K562 (cell line): ENCODE measurements around the gene BANF2. TPM values are rescaled to one million over a fixed set of nuclear protein-coding genes. Genes with fewer than 3 reads are reported as not detected.
A peak's percentile ranks its signal among the peaks of the same experiment; 100 is the strongest.

ENCODE experiments used
- ATAC-seq: fragments of 200-7000 bp; cut with Tn5 transposase; 3 replicates; pipeline ENCODE4 v1.9.1; 2020; ENCODE audit warnings: moderate library complexity
- BruUV-seq: library from RNA; stranded (reverse); fragments of 400-500 nt; replicated peaks from 2 replicates; lab custom pipeline; 2021; lab: Mats Ljungman, UMichigan
- CTCF ChIA-PET: fragments of 300-600 bp; formaldehyde crosslinking; extraction: SDS; loops from one replicate; lab custom pipeline; 2021; ENCODE audit warnings: low intra/inter-chr PET ratio; lab: Yijun Ruan, JAX
- POLR2A ChIA-PET: fragments of 300-600, 350-650 bp; sonication (Branson Sonifier 250); formaldehyde crosslinking; extraction: SDS; loops from one replicate; lab custom pipeline; 2021; ENCODE audit warnings: antibody characterized with exemption, inconsistent platforms; lab: Yijun Ruan, JAX
- DNase-seq, 4 experiments: peaks; one replicate each; pipeline versions ENCODE4 v3.0.0 to v3.0.0-alpha.2; 2011 to 2018; ENCODE audit warnings: low spot score in 3 of 4, mixed read lengths in 3 of 4; ENCODE audit errors: extremely low read depth in 1 of 4
- FAIRE-seq: peaks from 2 replicates; lab custom pipeline; 2011; peaks lifted over from hg19 to GRCh38; lab: Jason Lieb, UNC
- H2AFZ ChIP-seq: 2 replicates; pipeline ENCODE4 v1.6.0; 2011; ENCODE audit warnings: low read depth, low read length, control low read depth, inconsistent platforms
- H3K27ac ChIP-seq: fragments of 200-600 bp; 3 replicates; pipeline ENCODE4 v1.8.0; 2011; ENCODE audit warnings: low read depth, mild to moderate bottlenecking, control low read depth, inconsistent platforms, low read length, moderate library complexity, mixed read lengths; ENCODE audit errors: extremely low read depth
- H3K27me3 ChIP-seq, 2 experiments: fragments of 300-600 bp in 1 of 2; 2 replicates in 1 of 2; 3 replicates in 1 of 2; pipeline versions ENCODE4 v1.6.0 to v1.8.0; 2011; ENCODE audit warnings: inconsistent platforms in 2 of 2, low read length in 2 of 2, mild to moderate bottlenecking in 1 of 2, mixed read lengths in 1 of 2, moderate library complexity in 1 of 2; ENCODE audit not compliant: control insufficient read depth in 2 of 2, insufficient read depth in 2 of 2
- H3K36me3 ChIP-seq: fragments of 300-600 bp; 3 replicates; pipeline ENCODE4 v1.8.0; 2011; ENCODE audit warnings: mild to moderate bottlenecking, low read length, inconsistent platforms; ENCODE audit not compliant: control insufficient read depth, insufficient read depth
- H3K4me1 ChIP-seq, 2 experiments: fragments of 200-600 bp in 1 of 2; replicated peaks in 1 of 2; 2 replicates in 1 of 2; 3 replicates in 1 of 2; pipeline versions ENCODE4 v1.5.1 to v1.8.0; 2011; ENCODE audit warnings: inconsistent platforms in 2 of 2, low read length in 2 of 2, mild to moderate bottlenecking in 1 of 2, mixed read lengths in 1 of 2, moderate library complexity in 1 of 2; ENCODE audit not compliant: control insufficient read depth in 2 of 2, insufficient read depth in 2 of 2
- H3K4me2 ChIP-seq: 2 replicates; pipeline ENCODE4 v1.6.1; 2011; ENCODE audit warnings: low read length, control low read depth, inconsistent platforms, mixed read lengths; ENCODE audit not compliant: insufficient read depth
- H3K4me3 ChIP-seq: fragments of 200-600 bp; sonication (generic), shearing (Covaris generic); 2 replicates; pipeline ENCODE4 v1.5.1; 2016; ENCODE audit warnings: control low read depth, inconsistent platforms
- H3K79me2 ChIP-seq: fragments of 200-600 bp; 3 replicates; pipeline ENCODE4 v1.8.0; 2011; ENCODE audit warnings: low read length, inconsistent platforms; ENCODE audit not compliant: control insufficient read depth, insufficient read depth
- H3K9ac ChIP-seq, 2 experiments: 2 replicates each; pipeline versions ENCODE4 v1.6.0 to v1.6.1; 2011; ENCODE audit warnings: low read depth in 2 of 2, low read length in 2 of 2, control low read depth in 1 of 2, inconsistent platforms in 1 of 2, mild to moderate bottlenecking in 1 of 2, mixed read lengths in 1 of 2; ENCODE audit not compliant: insufficient read depth in 1 of 2
- H3K9me1 ChIP-seq: one replicate; pipeline ENCODE4 v1.6.0; 2011; ENCODE audit warnings: inconsistent platforms, mild to moderate bottlenecking, low read length, moderate library complexity; ENCODE audit not compliant: control insufficient read depth, insufficient read depth
- H3K9me3 ChIP-seq: replicated peaks from 2 replicates; pipeline ENCODE4 v1.5.1; 2011; ENCODE audit warnings: low read depth, low read length, inconsistent platforms; ENCODE audit not compliant: control insufficient read depth, insufficient read depth
- H4K20me1 ChIP-seq: replicated peaks from 2 replicates; pipeline ENCODE4 v1.6.1; 2011; ENCODE audit warnings: low read length, inconsistent platforms, mixed read lengths; ENCODE audit not compliant: control insufficient read depth, insufficient read depth
- CBFA2T2 ChIP-seq: fragments of 450-650 bp; conservative IDR thresholded peaks from 2 replicates; pipeline ENCODE4 v1.6.1; 2017; ENCODE audit warnings: mild to moderate bottlenecking
- CBFA2T3 ChIP-seq: fragments of 450-650 bp; IDR thresholded peaks from 2 replicates; pipeline ENCODE4 v1.6.1; 2017
- GTF2B ChIP-seq: IDR thresholded peaks from 2 replicates; pipeline ENCODE4 v1.6.1; 2011; ENCODE audit not compliant: insufficient read length; ENCODE audit errors: extremely low read depth
- NR2C1 ChIP-seq, 2 experiments: fragments of 450-650 bp; IDR thresholded peaks; 2 replicates each; pipeline ENCODE4 v1.6.1; 2017; ENCODE audit warnings: mild to moderate bottlenecking in 2 of 2, antibody characterized with exemption in 1 of 2, inconsistent platforms in 1 of 2, missing compliant biosample characterization in 1 of 2, missing genetic modification characterization in 1 of 2
- SFPQ ChIP-seq: fragments of 200-400 bp; formaldehyde crosslinking; IDR thresholded peaks from 2 replicates; pipeline ENCODE4 v1.6.1; 2017; ENCODE audit warnings: mild to moderate bottlenecking, low read depth, low read length, moderate library complexity
- SMARCA4 ChIP-seq: fragments of 450-650 bp; IDR thresholded peaks from 2 replicates; pipeline ENCODE4 v1.6.1; 2016
- ZNF589 ChIP-seq: fragments of 200-800 bp; sonication (Bioruptor generic); IDR thresholded peaks from 2 replicates; pipeline ENCODE4 v1.6.1; 2016; ENCODE audit warnings: low read depth, missing genetic modification characterization, missing compliant biosample characterization
- WGBS: fragments of 100-300 bp; shearing (Covaris generic); methylation state at CpG from one replicate; pipeline ENCODE4 v1.1.6; 2016; ENCODE audit warnings: low coverage, mixed read lengths; ENCODE audit not compliant: insufficient coverage; ENCODE audit errors: missing lambda C conversion rate; 5-methylcytosine and 5-hydroxymethylcytosine counted together
- in situ Hi-C: fragments of 300-500 bp; cut with MboI; formaldehyde crosslinking; loops from 4 replicates; pipeline ENCODE4 v1.15.0; 2018; ENCODE audit warnings: inconsistent platforms, mixed read lengths
- intact Hi-C: fragments of 100-400 bp; cut with micrococcal nuclease; formaldehyde crosslinking; loops from 2 replicates; pipeline ENCODE4 v1.14.2; 2022
- polyA plus RNA-seq, 8 experiments: library from polyadenylated mRNA; depleted of rRNA in 4 of 8; stranded (reverse) in 5 of 8; unstranded in 3 of 8; fragments of >200 nt; fragmentation: Nextera tagmentation in 2 of 8; fragmentation: Illumina TruSeq in 1 of 8; extraction: Ambion mirVana in 2 of 8; extraction: Trizol in 1 of 8; gene quantifications; 2 replicates each; pipeline versions ENCODE4 v1.2.1 to v1.2.3, GENCODE V29; 2011 to 2014; ENCODE audit warnings: inconsistent platforms in 1 of 8, missing spikeins in 1 of 8
- total RNA-seq, 7 experiments: library from RNA; depleted of rRNA in 6 of 7; stranded (reverse); fragments of >200 nt in 6 of 7; fragmentation: Illumina TruSeq in 2 of 7; extraction: Trizol in 2 of 7; gene quantifications; 2 replicates each; pipeline versions ENCODE4 v1.2.1 to v1.2.3, GENCODE V29; 2011 to 2021; ENCODE audit warnings: low replicate concordance in 1 of 7

Gene BANF2
- total and polyA plus RNA-seq, 9 of the 15 experiments (the other 6 are each of a cell fraction or from before 2014, with no cell fraction given), result not detected

GRCh38 chr20:17660667-17661066 lies 39.1 kb upstream of the BANF2 start:
- TF ChIP-seq CBFA2T3, result peak; percentile 45
- TF ChIP-seq CBFA2T2, result 0 out of 2 replicates have a peak, but pooled peaks have one; percentile 21
- TF ChIP-seq SMARCA4, result no peak
- TF ChIP-seq, all 486 proteins: peak for 2
- POLR2A ChIA-PET, result no interaction called here
- 49% methylated on average over 5 of the region's 6 CpGs for WGBS
- Histone ChIP-seq H4K20me1 (0 out of 2 replicates have a peak, but pooled peaks cover 2% of the 10 kb centered on the region), H3K9me1 (peaks cover 3% of the 10 kb centered on the region), H3K27me3 (no peaks in the 10 kb centered on the region), H3K36me3 (peaks cover 21% of the 10 kb centered on the region; the same call in 1 of the 3 replicates), H3K27ac (no peak overlapping the region), H2AFZ (no peak overlapping the region), H3K4me1 (no peaks in the 10 kb centered on the region; a peak in 3 of 5 replicates), H3K4me2 (no peak overlapping the region), H3K79me2 (peaks cover 36% of the 10 kb centered on the region), H3K9ac (peak overlapping the region in 1 of 2 experiments; percentile 14; a peak in 1 of 4 replicates), H3K9me3 (0 out of 2 replicates have a peak, but pooled peaks cover 2% of the 10 kb centered on the region), H3K4me3 (no peak overlapping the region)
- FAIRE-seq, result no peak
- CTCF ChIA-PET, result no interaction called here
- intact Hi-C loops (no loop called here), in situ Hi-C loops (no loop called here)
- ATAC-seq, result peak; percentile 62
- BruUV-seq, result no TSS peak
- DNase-seq, result peak in 2 of 4 experiments; percentile 31 to 33

- CTCF ChIA-PET, result no interaction called here
- Histone ChIP-seq H3K4me2 (no peak overlapping the region), H3K4me3 (no peak overlapping the region), H3K27ac (no peak overlapping the region), H3K79me2 (peaks cover 38% of the 10 kb centered on the region), H3K4me1 (no peaks in the 10 kb centered on the region; a peak in 3 of 5 replicates), H4K20me1 (0 out of 2 replicates have a peak, but pooled peaks cover 2% of the 10 kb centered on the region), H3K9me3 (0 out of 2 replicates have a peak, but pooled peaks cover 2% of the 10 kb centered on the region), H2AFZ (no peak overlapping the region), H3K36me3 (peaks cover 21% of the 10 kb centered on the region; the same call in 1 of the 3 replicates), H3K9me1 (peaks cover 3% of the 10 kb centered on the region), H3K9ac (no peak overlapping the region; a peak in 1 of 4 replicates), H3K27me3 (no peaks in the 10 kb centered on the region)
- BruUV-seq, result no TSS peak
- no peak for FAIRE-seq
- intact Hi-C loops, result no loop called here
- no peak for ATAC-seq
- WGBS, result 50% methylated on average over 3 of the region's 5 CpGs
- POLR2A ChIA-PET, result no interaction called here
- in situ Hi-C loops, result no loop called here
- DNase-seq, result no peak
- TF ChIP-seq SFPQ (no peak), GTF2B (no peak), NR2C1 (IDR thresholded peaks at IDR 0.05) (no peak), NR2C1 (tag; IDR thresholded peaks at IDR 0.05) (no peak), ZNF589 (CRISPR knock-in tag) (no peak)
These were observed 38.5 kb upstream of the BANF2 start for GRCh38 chr20:17661121-17661744.
